Esophagus muscularis mucosa (tissue), 4 donors: ENCODE measurements around the gene RPL9.

Experiments
- EP300 ChIP-seq: sonication (generic); formaldehyde crosslinking; IDR thresholded peaks from one replicate; pipeline ENCODE4 v1.6.1; 2017; ENCODE audit warnings: antibody characterized with exemption
- POLR2A ChIP-seq: fragments of 450-650 bp; IDR thresholded peaks from one replicate; pipeline ENCODE4 v1.6.1; 2017; ENCODE audit warnings: antibody characterized with exemption, moderate library complexity, mild to moderate bottlenecking, low read depth
- POLR2AphosphoS5 ChIP-seq, 2 donors: sonication (generic); formaldehyde crosslinking; IDR thresholded peaks; one replicate each; pipeline ENCODE4 v1.6.1; 2017; ENCODE audit warnings: antibody characterized with exemption in 2 of 2
- TF ChIP-seq, protein P1 (sequence below), 3 experiments: fragments of 200-600 bp in 2 of 3; fragments of 450-650 bp in 1 of 3; sonication (generic) in 2 of 3; IDR thresholded peaks; one replicate each; pipeline ENCODE4 v1.5.1; 2017 to 2019; ENCODE audit warnings: antibody characterized with exemption in 3 of 3, mild to moderate bottlenecking in 2 of 3, moderate library complexity in 1 of 3

DNA sequence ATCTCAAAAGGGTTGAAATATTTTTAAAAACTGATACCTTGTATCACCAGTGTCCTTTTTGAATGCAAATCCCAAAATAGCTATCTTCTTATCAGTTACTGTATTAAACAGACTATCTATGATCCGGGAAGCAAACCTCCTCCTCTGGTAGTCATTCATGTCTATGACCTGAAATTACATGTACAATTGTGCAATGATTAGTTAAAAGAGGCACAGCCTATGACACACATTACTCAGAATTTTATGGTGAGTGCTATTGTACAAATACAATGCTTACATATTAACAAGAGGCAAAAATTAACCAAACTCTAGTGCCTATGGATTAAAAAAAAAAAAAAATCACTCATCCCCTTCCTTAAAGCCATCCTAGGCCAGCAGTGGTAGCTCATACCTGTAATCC lies 46.9 kb upstream of the RPL9 start:
- no peak for TF ChIP-seq POLR2A
- TF ChIP-seq POLR2AphosphoS5 (IDR thresholded peaks at IDR 0.05), result no peak
- TF ChIP-seq, protein P1, sequence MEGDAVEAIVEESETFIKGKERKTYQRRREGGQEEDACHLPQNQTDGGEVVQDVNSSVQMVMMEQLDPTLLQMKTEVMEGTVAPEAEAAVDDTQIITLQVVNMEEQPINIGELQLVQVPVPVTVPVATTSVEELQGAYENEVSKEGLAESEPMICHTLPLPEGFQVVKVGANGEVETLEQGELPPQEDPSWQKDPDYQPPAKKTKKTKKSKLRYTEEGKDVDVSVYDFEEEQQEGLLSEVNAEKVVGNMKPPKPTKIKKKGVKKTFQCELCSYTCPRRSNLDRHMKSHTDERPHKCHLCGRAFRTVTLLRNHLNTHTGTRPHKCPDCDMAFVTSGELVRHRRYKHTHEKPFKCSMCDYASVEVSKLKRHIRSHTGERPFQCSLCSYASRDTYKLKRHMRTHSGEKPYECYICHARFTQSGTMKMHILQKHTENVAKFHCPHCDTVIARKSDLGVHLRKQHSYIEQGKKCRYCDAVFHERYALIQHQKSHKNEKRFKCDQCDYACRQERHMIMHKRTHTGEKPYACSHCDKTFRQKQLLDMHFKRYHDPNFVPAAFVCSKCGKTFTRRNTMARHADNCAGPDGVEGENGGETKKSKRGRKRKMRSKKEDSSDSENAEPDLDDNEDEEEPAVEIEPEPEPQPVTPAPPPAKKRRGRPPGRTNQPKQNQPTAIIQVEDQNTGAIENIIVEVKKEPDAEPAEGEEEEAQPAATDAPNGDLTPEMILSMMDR (IDR thresholded peaks at IDR 0.05), result no peak
- no peak for TF ChIP-seq EP300
